GM10847 (cell line): Measurements from ENCODE around the gene MSRB1.
A peak's percentile ranks its signal among the peaks of the same experiment; 100 is the strongest.

ENCODE experiments used
- POLR2A ChIP-seq: IDR thresholded peaks from 2 replicates; pipeline ENCODE4 v1.6.1; 2011; ENCODE audit not compliant: insufficient read length; ENCODE audit errors: extremely low read depth

MSRB1 gene

DNA sequence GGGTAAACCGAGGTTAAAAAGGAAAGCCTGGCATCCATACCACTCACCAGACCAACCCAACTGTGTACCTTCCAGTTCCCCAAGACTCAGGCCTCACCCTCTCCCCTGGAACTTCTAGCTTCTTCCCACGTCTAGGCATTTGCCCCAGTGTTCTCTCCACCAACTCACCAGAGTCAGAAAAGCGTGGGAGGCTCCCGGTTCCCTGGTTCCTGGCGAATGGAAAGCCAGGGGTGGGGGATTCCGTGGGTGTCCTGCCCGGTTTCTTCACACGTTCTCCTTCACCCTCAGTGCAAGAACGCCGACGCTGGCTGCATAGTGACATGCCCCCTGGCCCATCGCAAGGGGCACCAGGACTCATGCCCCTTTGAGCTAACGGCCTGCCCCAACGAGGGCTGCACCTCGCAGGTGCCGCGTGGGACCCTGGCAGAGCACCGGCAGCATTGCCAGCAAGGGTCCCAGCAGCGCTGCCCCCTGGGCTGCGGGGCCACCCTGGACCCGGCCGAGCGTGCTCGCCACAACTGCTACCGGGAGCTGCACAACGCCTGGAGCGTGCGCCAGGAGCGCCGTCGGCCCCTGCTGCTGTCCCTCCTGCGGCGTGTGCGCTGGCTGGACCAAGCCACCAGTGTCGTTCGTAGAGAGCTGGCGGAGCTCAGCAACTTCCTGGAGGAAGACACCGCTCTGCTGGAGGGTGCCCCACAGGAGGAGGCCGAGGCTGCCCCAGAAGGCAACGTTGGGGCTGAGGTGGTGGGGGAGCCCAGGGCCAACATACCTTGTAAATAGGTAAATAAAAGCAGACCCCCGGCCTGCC, 25.4 kb upstream of the MSRB1 start:
- no peak for TF ChIP-seq POLR2A

- no peak for TF ChIP-seq POLR2A
These were observed 23.5 kb upstream of the MSRB1 start, which contains the start of gene RNF151 for GRCh38 chr16:1966460-1966859. Gene RNF151, plus strand, starts transcription at chr16:1966856. Its CDS starts 26 bp downstream, at chr16:1966882.

GRCh38 chr16:1965396-1966001, 22.5 kb upstream of the MSRB1 start:
- TF ChIP-seq POLR2A: no peak

DNA sequence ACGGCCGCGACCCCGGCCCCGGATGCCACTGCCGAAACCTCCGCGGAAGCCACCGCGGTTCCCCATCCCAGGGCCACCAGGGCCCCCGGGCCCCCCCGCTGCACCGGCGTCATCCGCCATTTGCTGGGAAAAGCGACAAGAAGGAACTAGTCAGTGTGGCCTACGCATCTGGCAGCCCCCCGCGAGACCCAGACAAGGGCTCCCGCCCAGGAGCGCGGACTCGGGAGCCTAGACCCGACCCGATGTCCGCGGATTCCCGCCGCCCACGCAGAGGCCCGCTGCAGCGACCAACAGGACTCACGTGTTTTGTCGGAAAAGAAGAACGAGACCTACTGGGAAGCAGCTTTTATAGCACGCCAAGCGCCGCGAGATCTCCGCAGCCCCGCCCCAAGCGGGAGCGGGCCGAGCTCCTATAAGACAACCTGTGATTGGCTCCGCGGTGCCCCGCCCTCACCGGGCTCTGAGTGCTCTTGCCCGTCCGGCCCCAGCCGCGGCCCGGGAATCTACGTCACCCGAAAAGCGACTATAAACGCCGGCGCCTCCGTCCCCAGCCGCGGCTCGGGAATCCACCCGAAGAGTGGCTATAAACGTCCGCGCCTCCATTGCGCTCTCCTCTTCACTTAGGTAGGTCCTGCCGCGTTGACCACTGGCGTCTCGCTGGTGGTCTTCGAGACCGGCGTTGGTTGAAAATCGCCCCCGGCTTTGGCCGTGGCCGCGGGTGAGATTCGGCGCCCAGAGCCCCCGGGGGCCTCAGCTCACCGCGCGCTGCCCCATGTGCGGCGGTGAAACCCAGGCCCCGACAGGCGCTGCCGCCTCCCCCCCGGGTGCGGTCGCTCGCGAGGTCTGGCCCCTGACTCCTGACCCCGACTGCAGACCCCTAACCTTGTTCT, 21.8 kb upstream of the MSRB1 start, which contains the start of gene RPS2:
RPS2 (minus strand) TSS at position 321 of the 890 bp plus-strand sequence; CDS start at position 120, 201 bp downstream.
- peak; percentile 100 for TF ChIP-seq POLR2A

GRCh38 chr16:1963806-1964505, 21.0 kb upstream of the MSRB1 start:
- no peak for TF ChIP-seq POLR2A

- TF ChIP-seq POLR2A: no peak
These were observed 18.7 kb upstream of the MSRB1 start for GRCh38 chr16:1961651-1962067.

DNA sequence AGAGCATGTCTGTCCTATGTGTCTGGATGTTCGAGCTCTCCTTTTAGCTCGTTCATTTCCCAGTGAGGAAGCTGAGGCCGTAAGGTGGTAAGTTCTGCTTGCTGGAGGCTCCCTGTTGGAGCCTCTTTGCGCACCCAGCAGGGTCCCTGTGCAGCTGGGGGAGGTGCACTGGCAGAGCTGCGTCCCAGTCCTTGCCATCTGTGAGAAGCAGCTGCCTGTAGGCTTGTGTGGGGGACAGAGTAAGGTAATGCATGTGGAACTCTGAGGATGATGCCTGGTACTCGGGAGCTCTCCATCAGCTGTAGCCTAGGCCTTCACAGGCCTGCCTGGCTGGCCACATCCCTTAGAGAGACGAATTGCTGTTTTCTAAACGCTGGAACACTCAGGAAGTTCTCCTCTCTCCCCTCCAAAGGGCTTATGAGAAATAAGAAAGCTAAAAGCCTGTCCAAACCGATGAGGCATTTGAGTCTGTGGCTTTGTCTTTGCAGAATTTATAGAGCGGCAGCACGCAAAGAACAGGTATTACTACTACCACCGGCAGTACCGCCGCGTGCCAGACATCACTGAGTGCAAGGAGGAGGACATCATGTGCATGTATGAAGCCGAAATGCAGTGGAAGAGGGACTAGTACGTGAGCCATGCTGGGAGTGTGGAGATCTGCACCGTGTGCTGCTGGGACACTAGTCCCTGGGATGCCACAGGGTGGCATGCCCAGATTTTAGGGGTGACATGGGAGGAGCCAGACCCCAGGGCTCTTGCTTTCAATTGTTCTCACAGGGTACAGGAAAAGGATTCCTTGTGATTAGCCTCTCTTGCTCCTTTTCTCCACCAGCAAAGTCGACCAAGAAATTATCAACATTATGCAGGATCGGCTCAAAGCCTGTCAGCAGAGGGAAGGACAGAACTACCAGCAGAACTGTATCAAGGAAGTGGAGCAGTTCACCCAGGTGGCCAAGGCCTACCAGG, 17.9 kb upstream of the MSRB1 start:
- no peak for TF ChIP-seq POLR2A

- TF ChIP-seq POLR2A: peak; percentile 82
These were observed 16.5 kb upstream of the MSRB1 start, which contains the start of gene NDUFB10 for GRCh38 chr16:1959269-1960039. Gene NDUFB10, plus strand, starts transcription at chr16:1959538. Its CDS starts 87 bp downstream, at chr16:1959625.

DNA sequence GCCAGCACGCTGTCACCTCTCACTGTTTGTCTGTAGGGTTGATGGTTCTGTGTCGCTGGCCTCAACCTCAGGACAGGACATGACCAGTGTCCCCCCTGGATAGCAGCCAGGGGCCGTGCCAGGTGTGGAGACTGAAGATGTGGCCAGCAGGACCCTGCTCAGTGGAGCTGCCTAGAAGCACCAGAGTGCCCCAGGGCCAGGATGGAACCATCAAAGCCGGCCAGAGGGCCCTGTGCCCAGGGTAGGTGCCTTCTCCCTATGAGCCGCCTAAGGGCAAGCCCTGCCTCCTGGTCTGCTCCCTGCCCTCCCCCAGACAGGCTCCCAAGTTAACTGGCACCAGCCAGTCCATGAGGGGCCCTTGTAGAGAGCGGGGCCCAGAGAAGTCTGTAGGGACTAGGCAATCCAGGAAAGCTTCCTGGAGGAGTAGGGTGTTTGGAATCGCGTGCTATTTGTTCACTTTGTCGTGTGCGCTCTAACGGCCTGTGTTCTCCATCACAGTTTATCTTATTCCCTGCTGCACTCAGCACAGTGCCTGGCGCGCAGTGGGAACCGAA, 15.8 kb upstream of the MSRB1 start:
- no peak for TF ChIP-seq POLR2A

DNA sequence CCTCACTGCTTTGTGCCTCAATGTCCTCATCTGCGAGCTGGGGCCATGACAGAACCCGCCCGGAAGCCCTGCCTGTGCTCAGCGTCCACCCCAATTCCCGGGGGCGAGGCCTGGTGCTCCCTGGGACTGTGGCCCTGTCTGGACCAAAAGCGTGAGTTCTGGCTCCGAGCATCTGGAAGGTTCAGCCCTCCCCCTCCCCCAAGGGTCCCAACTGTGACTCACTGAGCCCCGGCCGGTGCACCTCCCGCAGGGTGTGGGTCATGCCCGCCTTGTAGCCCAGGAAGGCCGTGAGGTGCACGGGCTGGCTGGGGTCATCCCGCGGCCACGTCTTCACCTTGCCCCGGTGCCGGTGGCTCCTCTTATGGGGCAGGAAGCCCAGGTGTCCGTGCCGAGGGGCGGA, 10.7 kb upstream of the MSRB1 start:
- no peak for TF ChIP-seq POLR2A

GRCh38 chr16:1950559-1950958, 7.6 kb upstream of the MSRB1 start:
- TF ChIP-seq POLR2A: no peak

GRCh38 chr16:1950047-1950446, 7.0 kb upstream of the MSRB1 start:
- TF ChIP-seq POLR2A: no peak

GRCh38 chr16:1949507-1949906, 6.5 kb upstream of the MSRB1 start:
- no peak for TF ChIP-seq POLR2A
